Activated naive CD8-positive, alpha-beta T cell (primary cell): Measurements from ENCODE around the gene PITPNB.

ENCODE experiments used
- H3K27ac Mint-ChIP-seq: one replicate; pipeline ENCODE4 v1.8.0; 2021; ENCODE audit warnings: mixed read lengths
- H3K27me3 Mint-ChIP-seq: one replicate; pipeline ENCODE4 v1.8.0; 2021; ENCODE audit warnings: mixed read lengths
- H3K36me3 Mint-ChIP-seq: one replicate; pipeline ENCODE4 v1.8.0; 2021; ENCODE audit warnings: mixed read lengths
- H3K4me1 Mint-ChIP-seq: one replicate; pipeline ENCODE4 v1.8.0; 2021; ENCODE audit warnings: low read depth, mixed read lengths
- H3K4me3 Mint-ChIP-seq: one replicate; pipeline ENCODE4 v1.8.0; 2021; ENCODE audit warnings: mild to moderate bottlenecking, mixed read lengths
- H3K9me3 Mint-ChIP-seq: one replicate; pipeline ENCODE4 v1.8.0; 2021; ENCODE audit warnings: low read depth, mixed read lengths

The PITPNB gene

DNA sequence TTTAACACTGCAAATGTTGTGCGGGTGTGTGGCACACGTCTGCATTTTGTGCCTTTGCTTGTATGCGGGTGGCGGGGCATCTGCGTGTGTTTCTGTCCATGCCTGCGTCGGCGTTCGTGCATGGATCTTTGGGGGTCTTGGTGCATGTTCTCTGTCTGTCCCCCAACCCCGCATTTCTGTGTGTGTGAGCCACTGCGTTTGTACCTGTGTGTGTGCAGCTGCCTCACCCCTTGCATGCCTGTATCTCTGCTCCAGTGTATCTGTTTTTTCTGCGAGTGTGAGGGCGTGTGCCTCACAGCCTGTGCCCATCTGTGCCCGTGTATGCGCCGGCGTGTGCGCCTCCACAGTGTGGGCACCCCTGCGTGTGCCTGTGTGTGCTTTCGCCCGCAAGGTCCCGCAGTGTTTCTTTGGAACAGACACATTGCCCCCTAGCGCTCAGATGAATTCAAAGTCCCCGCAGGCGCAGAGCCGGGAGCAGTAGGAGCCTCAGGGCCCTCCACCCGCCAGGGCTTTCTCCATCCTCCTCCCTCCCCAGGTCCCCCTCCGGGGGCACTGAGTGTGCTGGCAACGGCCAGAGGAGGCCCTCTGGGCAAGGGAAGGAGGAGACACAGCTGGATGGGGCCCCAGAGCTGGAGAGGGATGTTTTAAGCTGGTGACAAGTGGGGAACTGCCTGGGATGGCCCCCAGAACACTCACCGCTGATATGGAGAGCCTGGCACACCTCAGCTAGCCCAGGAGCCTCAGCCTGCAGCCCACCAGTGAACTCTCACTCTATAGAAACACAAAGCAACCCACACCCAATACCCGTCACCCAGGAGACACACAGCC is 114.4 kb downstream of the PITPNB start:
- no peaks in the 10 kb centered on the region for H3K36me3 Mint-ChIP-seq
- H3K27ac Mint-ChIP-seq = no peak overlapping the region
- H3K4me1 Mint-ChIP-seq = peaks cover 12% of the 10 kb centered on the region
- H3K27me3 Mint-ChIP-seq = peaks cover 13% of the 10 kb centered on the region
- no peaks in the 10 kb centered on the region for H3K9me3 Mint-ChIP-seq
- H3K4me3 Mint-ChIP-seq = peak overlapping the region; percentile 67

GRCh38 chr22:27803841-27804415 is 115.1 kb downstream of the PITPNB start:
- Mint-ChIP-seq H3K27ac (no peak overlapping the region), H3K27me3 (peaks cover 11% of the 10 kb centered on the region), H3K4me3 (no peak overlapping the region), H3K4me1 (peaks cover 12% of the 10 kb centered on the region), H3K9me3 (no peaks in the 10 kb centered on the region), H3K36me3 (no peaks in the 10 kb centered on the region)

DNA sequence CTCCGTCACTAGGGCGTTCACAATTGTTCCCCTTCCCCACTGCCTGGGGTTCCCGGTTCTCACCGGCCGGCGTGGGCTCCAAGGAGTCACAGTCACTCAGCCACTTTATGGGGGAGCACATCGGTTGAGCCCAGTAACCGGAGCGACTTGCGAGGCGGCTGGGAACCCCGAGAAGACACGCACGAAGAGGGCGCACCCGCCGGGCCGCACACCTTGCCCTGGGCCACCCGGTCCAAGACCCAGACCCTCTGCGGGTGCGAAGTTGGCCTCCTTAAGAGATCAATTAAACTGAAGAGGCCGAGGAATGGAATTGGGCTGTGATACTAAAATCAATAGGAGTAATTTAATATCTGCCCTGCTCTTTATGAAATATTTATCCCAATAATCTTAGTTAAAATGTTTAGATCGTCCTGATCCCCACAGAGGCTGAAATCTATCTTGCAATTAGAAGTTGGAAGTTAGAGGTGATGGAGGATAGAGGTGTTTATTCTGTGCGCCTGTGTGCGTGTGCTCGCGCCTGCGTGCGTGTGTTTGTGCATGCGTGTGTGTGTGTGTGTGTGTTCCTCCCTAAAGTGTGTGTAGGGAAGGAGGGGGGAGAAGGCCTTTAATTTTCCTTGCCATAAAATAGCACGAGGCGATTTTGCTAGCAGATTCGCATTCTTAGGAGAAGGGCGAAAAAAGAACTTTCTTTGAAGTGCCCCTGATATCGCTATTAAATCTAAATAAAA is 116.5 kb downstream of the PITPNB start:
- Mint-ChIP-seq H3K27me3 (peaks cover 11% of the 10 kb centered on the region), H3K27ac (no peak overlapping the region), H3K36me3 (no peaks in the 10 kb centered on the region), H3K4me1 (peaks cover 12% of the 10 kb centered on the region), H3K9me3 (no peaks in the 10 kb centered on the region), H3K4me3 (peak overlapping the region; percentile 86)
